ENCODE results near the gene RPS6KA2.

- TF ChIP-seq CTCF (IDR thresholded peaks at IDR 0.05): no peak
- no peak for TF ChIP-seq POLR2A (IDR thresholded peaks at IDR 0.05)
Measured at GRCh38 chr6:166620478-166621113, 6.5 kb downstream of the RPS6KA2 start.
